ENCODE results near the gene MSH5. TPM values are rescaled to one million over a fixed set of nuclear protein-coding genes. Genes with fewer than 3 reads are reported as not detected.

MSH5 gene
- 8.9 and 13.1 TPM in 2 replicates for total RNA-seq

DNA sequence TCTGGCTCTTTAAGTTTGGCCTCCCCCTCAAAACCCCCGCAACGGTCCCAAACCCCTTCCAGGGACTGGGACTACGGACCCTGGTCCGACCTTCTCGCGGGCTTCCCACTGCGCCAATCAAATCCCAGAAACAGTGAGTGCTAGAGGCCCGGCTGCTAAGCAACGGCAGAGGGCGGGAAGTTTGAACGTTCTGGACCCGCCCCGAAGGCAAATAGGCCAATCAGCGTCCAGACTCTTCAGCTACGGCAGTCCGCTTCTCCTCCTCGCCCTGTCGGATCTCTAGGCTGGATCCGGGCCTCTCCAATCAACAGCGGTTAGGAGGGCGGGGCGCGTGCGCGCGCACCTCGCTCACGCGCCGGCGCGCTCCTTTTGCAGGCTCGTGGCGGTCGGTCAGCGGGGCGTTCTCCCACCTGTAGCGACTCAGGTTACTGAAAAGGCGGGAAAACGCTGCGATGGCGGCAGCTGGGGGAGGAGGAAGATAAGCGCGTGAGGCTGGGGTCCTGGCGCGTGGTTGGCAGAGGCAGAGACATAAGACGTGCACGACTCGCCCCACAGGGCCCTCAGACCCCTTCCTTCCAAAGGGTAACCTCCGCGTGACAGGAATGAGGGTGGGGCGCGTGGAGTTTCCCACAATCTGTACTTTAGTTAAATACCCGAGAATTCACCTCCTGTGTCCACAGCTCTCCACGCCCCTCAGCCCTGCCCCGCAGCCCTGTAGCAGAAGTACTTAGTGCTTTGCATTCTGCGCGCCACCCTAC lies at the start of gene MSH5:
TSS of gene MSH5 (plus strand) at position 367 of the 758 bp plus-strand sequence. CDS start 462 bp downstream, outside the sequence.
- no peaks in the 10 kb centered on the region for H3K27me3 ChIP-seq (ENCODE audit: control insufficient read depth, insufficient read depth, low read length)
- DNase-seq (ENCODE audit: low read depth) = peak; percentile 98
- peaks cover 2% of the 10 kb centered on the region for H3K36me3 ChIP-seq (ENCODE audit: control insufficient read depth, insufficient read depth, low read length)
- TF ChIP-seq CTCF (IDR thresholded peaks at IDR 0.05; ENCODE audit: insufficient read depth, low read length, poor library complexity, severe bottlenecking) = no peak
- peak within 1 kb of the TSS; percentile 50 for H3K4me3 ChIP-seq (ENCODE audit: low read depth, low read length)

- Histone ChIP-seq H3K36me3 (ENCODE audit: control insufficient read depth, insufficient read depth, low read length) (no peaks in the 10 kb centered on the region), H3K27me3 (ENCODE audit: control insufficient read depth, insufficient read depth, low read length) (no peaks in the 10 kb centered on the region), H3K4me3 (ENCODE audit: low read depth, low read length) (no peak overlapping the region)
- DNase-seq (ENCODE audit: low read depth) = no peak
- no peak for TF ChIP-seq CTCF (IDR thresholded peaks at IDR 0.05; ENCODE audit: insufficient read depth, low read length, poor library complexity, severe bottlenecking)
These were observed 49.4 kb upstream of the MSH5 start for GRCh38 chr6:31690231-31691077.

GRCh38 chr6:31691078-31691463 lies 48.7 kb upstream of the MSH5 start:
- Histone ChIP-seq H3K36me3 (ENCODE audit: control insufficient read depth, insufficient read depth, low read length) (no peaks in the 10 kb centered on the region), H3K4me3 (ENCODE audit: low read depth, low read length) (no peak overlapping the region), H3K27me3 (ENCODE audit: control insufficient read depth, insufficient read depth, low read length) (no peaks in the 10 kb centered on the region)
- no peak for TF ChIP-seq CTCF (IDR thresholded peaks at IDR 0.05; ENCODE audit: insufficient read depth, low read length, poor library complexity, severe bottlenecking)
- DNase-seq (ENCODE audit: low read depth) = no peak

DNA sequence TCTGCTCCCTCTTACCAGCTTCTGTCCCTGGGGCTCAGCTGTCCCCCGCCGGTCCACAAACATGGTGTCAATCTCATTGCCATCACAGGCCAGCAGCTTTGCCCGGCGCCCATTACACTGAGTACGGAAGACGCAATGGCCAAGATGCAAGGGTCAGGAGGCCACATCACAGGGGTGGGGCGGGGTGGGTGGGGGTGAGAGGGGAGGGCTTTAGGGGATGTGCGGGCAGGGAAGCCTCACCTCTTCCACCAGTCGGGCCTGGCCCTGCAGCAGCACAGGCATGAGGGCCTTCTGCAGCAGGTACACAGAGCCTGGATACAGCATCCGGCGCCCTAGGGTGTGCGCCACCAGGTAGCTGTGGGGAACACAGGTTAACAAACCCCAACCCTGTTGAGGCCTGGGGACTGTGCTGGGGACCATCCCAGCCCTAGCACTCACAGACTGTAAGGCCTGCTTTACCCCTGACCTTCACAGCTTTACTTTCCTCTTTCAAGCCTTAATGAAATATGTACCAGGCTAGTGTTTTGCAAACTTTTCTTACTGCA lies 48.2 kb upstream of the MSH5 start:
- H3K4me3 ChIP-seq (ENCODE audit: low read depth, low read length) = no peak overlapping the region
- DNase-seq (ENCODE audit: low read depth) = no peak
- H3K27me3 ChIP-seq (ENCODE audit: control insufficient read depth, insufficient read depth, low read length) = no peaks in the 10 kb centered on the region
- TF ChIP-seq CTCF (IDR thresholded peaks at IDR 0.05; ENCODE audit: insufficient read depth, low read length, poor library complexity, severe bottlenecking) = no peak
- no peaks in the 10 kb centered on the region for H3K36me3 ChIP-seq (ENCODE audit: control insufficient read depth, insufficient read depth, low read length)

GRCh38 chr6:31692353-31692752 lies 47.5 kb upstream of the MSH5 start:
- TF ChIP-seq CTCF (IDR thresholded peaks at IDR 0.05; ENCODE audit: insufficient read depth, low read length, poor library complexity, severe bottlenecking) = no peak
- Histone ChIP-seq H3K36me3 (ENCODE audit: control insufficient read depth, insufficient read depth, low read length) (no peaks in the 10 kb centered on the region), H3K27me3 (ENCODE audit: control insufficient read depth, insufficient read depth, low read length) (no peaks in the 10 kb centered on the region), H3K4me3 (ENCODE audit: low read depth, low read length) (no peak overlapping the region)
- DNase-seq (ENCODE audit: low read depth) = no peak
